T-helper 9 cell (primary cell): ENCODE results near the gene HTT.
"Not testable (repeated sequence)": the region's sequence is repeated elsewhere in the genome, so short reads cannot be mapped to it uniquely, and the experiment has no call there.

Experiments used
- DNase-seq: peaks from one replicate; pipeline ENCODE4 v3.0.0-alpha.2; 2020

The HTT gene

DNA sequence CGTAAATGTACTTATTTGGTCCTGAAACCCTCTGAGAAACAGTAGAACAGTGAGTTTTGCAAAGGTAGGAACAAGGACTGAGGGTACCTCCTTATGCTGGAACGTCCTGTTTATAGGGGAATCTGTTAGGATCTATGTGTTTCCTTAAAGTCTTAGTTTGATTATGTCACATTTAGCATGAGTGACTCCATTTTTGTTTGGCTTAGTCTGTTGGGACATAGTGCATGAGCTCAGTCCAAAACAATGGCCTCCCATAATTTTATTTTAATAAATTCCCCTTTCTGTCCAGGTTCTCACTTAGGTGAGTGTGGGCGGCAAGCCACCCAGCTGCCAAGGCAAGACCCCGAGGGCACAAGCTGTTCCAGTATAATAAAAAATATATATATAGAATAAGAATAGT lies 27.9 kb upstream of the HTT start:
- DNase-seq = no peak

DNA sequence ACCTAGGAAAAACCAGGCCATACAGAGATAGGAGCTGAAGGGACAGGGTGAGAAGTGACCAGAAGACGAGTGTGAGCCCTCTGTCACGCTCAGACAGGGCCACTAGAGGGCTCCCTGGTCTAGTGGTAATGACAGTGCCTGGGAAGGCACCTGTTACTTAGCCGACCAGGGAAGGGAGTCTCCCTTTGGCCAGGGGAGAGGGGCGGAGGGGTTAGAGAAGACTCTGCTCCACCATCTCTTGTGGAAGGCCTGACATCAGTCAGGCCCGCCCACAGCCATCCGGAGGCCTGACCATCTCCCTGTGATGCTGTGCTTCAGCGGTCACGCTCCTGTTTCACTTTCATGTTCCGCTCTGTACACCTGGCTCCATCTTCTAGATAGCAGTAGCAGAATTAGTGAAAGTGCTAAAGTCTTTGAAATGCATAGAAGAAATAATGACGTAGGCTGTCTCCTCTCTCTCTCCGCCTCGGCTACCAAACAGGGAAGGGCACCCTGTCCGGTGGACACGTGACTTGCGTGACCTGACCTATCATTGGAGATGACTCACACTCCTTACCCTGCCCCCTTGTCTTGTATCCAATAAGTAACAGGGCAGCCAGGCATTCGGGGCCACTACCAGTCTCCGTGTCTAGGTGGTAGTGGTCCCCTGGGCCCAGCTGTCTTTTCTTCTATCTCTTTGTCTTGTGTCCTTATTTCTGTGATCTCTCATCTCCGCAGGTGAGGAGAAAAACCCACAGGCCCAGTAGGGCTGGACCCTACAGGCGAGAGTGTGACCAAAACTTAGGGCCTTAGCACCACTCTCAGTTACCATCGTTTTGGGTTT lies 26.8 kb upstream of the HTT start:
- DNase-seq = peak; percentile 50

DNA sequence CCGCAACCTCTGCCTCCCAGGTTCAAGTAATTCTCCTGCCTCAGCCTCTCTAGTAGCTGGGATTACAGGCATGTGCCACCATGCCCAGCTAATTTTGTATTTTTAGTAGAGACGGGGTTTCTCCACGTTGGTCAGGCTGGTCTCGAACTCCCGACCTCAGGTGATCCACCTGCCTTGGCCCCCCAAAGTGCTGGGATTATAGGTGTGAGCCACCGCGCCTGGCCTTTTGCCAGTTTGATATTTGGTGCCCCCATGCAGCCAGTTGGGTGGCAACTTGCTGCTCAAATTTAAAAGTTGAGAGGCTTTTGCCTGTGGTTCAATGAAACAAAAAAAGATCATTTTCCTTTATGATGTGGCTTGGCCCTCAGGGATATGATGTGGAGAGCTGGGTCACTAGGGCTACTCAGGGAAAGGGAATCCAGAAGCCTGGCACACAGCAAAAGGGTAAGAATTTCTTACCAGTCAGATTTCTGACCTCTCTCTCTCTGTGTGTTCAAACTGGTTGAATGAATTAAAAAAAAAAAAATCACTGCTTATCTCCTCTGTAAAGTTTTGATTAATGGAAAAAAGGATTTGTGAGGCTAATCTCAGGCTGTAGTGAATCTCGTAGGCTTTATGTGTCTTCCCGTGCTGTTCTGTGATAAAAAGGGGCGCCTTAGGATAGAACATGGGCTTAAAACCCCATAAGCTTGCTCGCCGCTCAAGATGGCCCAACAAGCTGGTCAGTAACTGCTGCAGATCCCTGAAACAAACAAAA lies 23.2 kb upstream of the HTT start:
- not testable (repeated sequence) for DNase-seq

DNA sequence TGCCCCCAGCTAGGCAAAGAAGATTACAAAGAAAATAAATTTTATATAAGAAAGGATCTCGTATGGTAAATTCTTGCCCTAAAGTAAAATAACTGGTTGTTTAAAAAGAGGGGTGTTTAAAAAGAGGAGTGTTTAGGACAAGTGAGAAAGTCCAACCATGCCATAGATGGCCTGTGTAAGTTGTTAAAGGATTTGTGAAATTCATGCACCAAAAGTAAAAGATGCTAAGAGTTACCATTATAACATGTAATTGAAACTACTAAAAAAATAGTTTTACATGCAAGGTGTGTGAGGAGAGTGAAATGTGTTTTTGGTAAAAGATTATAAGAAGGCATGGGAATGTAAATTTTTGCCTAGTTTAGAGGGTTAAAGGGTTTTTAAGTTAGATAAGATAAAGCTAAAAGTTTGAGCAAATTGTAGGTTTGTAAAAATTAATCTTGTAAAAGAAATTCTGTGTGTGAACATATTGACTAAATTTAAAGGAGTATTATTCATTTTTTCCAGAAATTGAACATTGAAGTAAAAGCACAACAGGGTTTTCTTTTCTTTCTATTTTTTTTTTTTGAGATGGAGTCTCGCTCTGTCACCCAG lies 20.2 kb upstream of the HTT start:
- no peak for DNase-seq

DNA sequence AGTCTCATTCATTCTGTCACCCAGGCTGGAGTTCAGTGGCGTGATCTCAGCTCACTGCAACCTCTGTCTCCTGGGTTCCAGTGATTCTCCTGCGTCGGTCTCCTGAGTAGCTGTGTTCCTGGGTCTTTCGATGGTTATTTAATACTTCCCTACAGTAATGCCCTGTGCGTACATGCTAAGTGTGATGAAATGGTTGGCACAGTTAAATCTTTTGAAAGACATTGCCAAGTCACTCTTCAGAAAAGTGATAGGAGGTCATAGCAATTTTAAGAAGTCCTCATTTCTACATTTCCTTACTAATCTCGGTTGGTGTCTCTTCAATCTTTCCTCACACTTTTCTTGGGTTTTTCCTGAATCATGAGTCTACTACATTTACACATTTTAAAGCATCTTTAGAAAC lies 14.5 kb upstream of the HTT start:
- DNase-seq = no peak

DNA sequence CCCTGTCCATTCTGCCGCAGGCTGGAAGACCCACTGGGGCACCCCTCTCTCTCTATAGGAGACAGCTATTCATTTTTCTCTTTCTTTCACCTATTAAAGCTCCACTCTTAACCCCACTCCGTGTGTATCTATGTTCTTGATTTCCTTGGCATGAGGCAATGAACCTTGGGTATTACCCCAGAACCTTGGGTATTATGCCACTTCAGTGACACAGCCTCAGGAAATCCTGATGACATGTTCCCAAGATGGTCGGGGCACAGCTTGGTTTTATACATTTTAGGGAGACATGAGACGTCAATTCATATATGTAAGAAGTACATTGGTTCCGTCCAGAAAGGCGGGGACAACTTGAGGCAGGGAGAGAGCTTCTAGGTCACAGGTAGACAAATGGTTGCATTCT lies 13.5 kb upstream of the HTT start:
- no peak for DNase-seq

DNA sequence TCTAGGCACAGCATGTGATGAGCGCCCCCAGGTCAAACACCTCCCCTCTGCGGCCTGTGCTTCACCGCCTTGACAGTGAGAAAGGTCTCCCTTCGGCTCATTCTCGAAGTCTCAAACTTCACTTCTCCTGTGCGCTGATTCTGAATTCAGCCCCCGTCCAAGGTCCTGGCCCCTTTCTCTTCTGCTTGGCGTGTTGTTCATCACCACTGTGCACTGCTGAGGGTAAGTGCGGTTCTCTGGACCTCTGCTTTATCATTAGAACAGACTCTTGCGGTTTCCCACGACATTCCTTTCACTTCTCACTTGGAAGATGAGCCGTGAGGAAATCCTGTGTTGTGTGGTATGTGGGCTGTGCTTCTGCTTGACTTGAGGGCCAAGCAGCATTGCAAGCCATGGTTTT lies 12.0 kb upstream of the HTT start:
- DNase-seq = no peak

DNA sequence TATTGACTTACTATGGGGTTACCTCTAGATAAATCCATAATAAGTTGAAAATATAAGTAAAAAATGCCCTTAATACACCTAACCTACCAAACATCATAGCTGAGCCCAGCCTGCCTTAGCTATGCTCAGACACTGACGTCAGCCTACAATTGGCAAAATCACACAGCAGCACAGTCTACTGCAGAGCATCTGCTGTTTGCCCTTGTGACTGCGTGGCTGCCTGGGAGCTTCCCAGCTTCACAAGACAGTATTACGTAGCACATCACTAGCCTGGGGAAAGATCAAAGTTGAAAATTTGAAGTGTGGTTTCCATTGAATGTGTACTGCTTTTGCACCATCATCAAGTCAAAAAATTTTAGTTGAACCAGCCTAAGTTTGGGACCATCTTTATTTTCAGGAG lies 8.9 kb upstream of the HTT start:
- DNase-seq = no peak

DNA sequence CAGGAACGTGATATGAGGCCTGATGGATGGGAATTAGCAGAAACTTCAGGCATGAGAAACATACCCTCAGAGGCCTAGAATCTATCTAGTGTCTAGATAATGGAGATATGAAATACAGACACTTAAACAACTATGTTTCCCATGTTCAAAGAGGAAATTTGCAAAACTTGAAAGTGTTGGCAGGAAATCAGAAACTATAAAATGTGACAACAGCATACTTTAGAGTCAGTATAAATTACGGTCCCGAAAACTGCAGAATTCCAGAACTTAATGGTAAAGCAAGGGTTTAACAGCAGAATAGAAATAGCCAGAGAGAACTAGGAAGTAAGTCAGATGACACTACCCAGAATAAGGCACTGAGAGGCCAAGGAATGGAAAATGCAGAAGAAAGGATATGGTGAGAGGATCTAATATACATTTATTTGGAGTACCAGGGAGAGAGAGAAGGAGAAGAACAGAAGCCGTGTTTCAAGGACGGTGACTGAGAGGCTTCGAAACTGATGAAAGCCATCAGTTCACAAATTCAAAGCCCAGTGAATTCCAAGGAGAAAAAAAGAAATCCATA lies 7.6 kb upstream of the HTT start:
- DNase-seq = no peak

DNA sequence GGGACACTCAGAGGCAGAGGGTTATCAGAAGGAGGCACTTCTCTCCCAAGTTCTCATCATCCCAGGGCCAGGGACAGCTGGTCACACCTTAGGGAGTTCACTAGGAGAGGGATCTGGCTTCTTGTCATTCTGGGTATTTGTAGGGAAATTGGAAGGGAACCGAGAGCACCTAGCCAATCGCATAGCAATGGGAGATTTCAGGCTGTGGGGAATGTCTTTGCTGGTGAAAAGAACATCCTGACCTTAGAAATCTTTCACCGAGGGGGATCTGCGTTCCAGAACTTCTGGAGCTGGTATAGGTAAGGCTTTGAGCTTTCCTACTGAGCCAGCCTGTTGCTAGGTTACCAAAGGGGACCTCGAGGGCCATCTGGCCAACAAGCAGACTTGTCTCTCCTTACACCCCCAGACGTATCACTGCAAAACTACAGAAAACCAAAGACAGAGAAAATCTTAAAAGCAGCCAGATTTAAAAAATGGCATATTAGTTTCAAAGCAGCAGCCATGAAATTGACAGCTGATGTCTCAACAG lies 6.9 kb upstream of the HTT start:
- no peak for DNase-seq

DNA sequence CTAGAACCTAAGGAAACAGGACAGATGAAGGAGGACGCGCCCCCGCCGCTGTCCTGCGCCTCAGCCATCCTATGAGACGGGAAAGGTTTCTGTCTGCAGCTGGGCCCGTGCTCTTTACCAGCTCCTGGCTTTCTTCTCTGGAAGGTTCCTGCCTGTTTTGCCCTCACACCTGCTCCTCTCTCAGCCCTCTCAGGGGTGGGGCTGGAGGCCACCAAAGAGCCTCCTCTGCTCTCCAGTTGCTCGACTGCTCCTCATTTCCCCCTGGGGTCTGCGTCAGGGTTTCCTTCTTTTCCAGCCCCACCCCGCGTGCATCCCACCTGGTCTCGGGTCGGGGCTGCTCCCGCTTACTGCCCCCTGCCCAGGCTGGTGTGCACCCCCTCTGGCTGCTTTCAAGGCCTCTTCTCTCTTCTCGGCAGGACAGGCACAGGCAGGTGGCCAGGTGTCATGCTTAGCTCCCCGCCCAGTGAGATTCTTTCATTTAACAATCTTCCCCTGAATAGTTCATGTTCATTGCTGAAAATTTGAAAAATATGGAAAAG lies 4.8 kb upstream of the HTT start:
- DNase-seq = no peak

DNA sequence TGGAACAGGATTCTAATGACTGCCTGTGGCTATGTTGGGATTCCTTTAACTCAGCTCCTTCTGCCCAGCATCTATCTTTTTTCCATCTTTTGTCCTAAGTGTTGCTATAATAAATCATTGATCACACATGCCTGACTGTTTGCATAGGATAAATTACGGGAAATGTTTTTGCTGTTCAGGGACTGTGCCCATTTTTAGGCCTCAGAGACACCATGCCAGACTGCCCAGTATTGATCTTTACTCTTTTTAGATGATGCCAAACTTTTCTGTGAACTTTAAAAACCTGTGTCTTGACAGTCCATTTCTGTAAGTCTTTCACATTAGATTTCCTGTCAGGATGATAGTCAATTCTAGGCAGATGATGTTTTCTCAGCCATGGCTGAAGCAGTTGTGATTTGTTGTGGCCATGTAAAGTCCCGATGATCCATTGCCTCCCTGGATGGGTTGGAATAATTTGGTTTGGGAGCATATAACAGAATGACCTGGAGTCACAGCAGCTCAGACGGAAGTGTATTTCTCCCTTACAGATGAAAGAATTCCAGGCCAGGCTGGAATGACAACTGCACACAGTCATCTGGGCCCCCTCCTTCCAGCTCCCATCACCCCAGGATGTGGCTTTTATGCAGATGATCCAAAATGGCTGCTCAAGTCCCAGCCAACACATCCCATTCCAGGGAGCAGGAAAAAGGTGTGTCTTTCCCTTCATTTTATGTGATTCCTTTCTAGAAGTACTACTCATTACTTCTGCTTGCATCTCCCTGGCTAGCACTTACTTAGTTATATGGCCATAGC lies 3.6 kb upstream of the HTT start:
- no peak for DNase-seq

DNA sequence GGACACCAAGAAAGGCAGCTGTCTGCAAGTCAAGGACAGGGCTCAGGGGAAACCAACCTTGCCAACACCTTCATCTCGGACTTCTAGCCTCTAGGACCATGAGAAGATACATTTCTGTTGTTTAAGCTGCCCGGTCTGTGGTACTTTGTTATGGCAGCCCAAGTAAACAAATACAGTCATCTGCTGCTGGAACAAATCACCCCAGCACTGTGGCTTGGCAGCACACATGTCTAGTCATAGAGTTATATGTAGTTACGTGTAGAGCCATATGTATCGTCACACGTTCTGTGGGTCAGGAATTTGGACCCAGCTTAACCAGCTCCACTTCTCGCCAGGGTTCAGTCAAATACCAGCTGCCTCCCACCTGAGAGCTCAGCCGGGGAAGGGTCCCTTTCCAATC lies 2.7 kb upstream of the HTT start:
- no peak for DNase-seq

DNA sequence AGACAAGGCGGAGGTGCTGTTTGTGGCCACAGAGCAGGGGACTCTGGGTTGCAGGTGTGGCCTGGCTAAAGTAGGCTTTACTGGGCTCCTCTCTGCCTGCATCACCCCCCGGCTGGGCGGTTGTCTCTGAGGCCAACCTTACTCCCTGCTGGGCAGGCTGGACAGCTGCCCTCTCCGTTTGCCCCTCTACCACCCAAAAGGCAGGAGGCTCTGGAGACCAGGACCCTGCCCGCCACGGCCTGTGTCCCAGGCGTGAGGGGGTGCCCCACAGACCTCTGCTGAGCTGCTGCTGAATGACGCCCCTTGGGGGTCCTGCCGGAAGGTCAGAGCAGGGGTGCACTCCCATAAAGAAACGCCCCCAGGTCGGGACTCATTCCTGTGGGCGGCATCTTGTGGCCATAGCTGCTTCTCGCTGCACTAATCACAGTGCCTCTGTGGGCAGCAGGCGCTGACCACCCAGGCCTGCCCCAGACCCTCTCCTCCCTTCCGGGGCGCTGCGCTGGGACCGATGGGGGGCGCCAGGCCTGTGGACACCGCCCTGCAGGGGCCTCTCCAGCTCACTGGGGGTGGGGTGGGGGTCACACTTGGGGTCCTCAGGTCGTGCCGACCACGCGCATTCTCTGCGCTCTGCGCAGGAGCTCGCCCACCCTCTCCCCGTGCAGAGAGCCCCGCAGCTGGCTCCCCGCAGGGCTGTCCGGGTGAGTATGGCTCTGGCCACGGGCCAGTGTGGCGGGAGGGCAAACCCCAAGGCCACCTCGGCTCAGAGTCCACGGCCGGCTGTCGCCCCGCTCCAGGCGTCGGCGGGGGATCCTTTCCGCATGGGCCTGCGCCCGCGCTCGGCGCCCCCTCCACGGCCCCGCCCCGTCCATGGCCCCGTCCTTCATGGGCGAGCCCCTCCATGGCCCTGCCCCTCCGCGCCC lies 1.1 kb upstream of the HTT start:
- no peak for DNase-seq

DNA sequence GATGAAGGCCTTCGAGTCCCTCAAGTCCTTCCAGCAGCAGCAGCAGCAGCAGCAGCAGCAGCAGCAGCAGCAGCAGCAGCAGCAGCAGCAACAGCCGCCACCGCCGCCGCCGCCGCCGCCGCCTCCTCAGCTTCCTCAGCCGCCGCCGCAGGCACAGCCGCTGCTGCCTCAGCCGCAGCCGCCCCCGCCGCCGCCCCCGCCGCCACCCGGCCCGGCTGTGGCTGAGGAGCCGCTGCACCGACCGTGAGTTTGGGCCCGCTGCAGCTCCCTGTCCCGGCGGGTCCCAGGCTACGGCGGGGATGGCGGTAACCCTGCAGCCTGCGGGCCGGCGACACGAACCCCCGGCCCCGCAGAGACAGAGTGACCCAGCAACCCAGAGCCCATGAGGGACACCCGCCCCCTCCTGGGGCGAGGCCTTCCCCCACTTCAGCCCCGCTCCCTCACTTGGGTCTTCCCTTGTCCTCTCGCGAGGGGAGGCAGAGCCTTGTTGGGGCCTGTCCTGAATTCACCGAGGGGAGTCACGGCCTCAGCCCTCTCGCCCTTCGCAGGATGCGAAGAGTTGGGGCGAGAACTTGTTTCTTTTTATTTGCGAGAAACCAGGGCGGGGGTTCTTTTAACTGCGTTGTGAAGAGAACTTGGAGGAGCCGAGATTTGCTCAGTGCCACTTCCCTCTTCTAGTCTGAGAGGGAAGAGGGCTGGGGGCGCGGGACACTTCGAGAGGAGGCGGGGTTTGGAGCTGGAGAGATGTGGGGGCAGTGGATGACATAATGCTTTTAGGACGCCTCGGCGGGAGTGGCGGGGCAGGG lies 568 bp downstream of the HTT start:
- DNase-seq = peak; percentile 33

DNA sequence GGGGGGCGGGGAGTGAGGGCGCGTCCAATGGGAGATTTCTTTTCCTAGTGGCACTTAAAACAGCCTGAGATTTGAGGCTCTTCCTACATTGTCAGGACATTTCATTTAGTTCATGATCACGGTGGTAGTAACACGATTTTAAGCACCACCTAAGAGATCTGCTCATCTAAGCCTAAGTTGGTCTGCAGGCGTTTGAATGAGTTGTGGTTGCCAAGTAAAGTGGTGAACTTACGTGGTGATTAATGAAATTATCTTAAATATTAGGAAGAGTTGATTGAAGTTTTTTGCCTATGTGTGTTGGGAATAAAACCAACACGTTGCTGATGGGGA lies 1.1 kb downstream of the HTT start:
- no peak for DNase-seq

DNA sequence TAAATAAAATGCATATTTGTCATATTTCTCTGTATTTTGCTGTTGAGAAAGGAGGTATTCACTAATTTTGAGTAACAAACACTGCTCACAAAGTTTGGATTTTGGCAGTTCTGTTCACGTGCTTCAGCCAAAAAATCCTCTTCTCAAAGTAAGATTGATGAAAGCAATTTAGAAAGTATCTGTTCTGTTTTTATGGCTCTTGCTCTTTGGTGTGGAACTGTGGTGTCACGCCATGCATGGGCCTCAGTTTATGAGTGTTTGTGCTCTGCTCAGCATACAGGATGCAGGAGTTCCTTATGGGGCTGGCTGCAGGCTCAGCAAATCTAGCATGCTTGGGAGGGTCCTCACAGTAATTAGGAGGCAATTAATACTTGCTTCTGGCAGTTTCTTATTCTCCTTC lies 3.3 kb downstream of the HTT start:
- DNase-seq = no peak

DNA sequence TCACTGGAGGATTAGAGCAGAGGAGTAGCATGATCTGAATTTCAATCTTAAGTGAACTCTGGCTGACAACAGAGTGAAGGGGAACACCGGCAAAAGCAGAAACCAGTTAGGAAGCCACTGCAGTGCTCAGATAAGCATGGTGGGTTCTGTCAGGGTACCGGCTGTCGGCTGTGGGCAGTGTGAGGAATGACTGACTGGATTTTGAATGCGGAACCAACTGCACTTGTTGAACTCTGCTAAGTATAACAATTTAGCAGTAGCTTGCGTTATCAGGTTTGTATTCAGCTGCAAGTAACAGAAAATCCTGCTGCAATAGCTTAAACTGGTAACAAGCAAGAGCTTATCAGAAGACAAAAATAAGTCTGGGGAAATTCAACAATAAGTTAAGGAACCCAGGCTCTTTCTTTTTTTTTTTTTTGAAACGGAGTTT lies 5.2 kb downstream of the HTT start:
- DNase-seq = no peak

DNA sequence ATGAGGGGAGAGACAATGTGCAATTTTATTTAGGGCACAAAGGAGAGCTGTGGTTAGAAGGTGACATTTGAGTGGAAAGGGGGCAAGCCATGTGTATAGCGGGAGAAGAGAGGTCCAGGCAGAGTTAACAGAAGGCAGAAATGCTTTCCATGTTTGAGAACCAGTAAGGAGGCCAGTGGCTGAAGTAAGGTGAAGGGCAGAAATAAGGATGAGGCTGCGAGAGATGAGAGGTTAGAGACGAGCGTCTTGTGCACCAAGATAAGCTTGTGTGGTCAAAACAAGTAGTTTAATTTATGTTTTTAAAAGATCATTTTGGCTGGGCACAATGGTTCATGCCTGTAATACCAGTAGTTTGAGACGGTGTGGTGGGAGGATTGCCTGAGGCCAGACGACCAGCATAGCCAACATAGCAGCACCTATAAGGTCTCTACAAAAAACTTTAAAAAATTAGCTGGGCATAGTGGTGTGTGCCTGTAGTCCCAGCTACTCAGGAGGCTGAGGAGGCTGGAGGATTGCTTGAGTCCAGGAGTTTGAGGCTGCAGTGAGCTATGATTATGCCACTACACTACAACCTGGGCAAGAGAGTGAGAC lies 8.5 kb downstream of the HTT start:
- DNase-seq = no peak

DNA sequence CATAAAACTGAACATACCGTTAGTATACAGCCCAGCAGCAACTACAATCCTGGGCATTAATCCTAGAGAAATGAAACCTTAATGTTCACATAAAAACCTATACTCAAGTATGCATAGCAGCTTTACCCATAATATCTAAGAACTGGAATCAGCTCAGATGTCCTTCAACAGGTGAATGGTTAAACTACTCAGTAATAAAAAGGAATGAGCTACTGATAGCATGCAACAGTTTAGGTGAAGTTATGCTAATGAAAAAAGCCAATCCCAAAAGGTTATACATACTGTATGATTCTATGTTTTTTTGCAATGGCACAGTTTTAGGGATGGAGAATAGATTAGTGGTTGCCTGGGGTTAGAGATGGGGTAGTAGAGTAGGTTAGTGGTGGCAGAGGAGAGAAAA lies 9.3 kb downstream of the HTT start:
- no peak for DNase-seq
